ENCODE measurements around the gene ICAM1.
A peak's percentile ranks its signal among the peaks of the same experiment; 100 is the strongest.

The ICAM1 gene

DNA sequence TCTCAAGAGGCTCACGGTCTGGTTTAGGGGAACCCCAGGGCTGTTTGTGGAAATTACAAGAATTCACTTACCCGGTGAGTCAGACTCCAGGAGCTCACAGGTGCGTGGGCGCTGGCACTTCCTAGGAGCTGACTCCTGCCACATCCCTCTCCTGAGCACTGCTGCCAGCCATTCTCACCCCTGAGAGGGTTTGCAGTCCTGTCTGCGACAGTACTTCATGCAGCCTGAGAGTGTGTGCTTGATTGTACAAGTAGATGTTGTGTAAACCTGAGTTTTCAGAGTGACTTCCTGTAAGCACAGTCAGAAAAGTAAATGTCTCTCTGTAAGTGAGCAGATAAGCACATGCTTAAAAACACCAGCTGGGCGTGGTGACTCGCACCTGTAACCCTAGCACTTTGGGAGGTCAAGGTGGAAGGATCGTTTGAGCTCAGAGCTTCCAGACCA, 10.8 kb upstream of the ICAM1 start:
- no peaks in the 10 kb centered on the region for H3K9me3 ChIP-seq (ENCODE audit: insufficient read depth, low read depth, low read length)
- H3K36me3 ChIP-seq (ENCODE audit: insufficient read depth, low read depth, low read length), result peaks cover 27% of the 10 kb centered on the region
- no peak overlapping the region for H3K4me3 ChIP-seq (ENCODE audit: low read length)
- H3K4me1 ChIP-seq (ENCODE audit: insufficient read depth, low read length), result no peaks in the 10 kb centered on the region
- no peak overlapping the region for H3K9ac ChIP-seq (ENCODE audit: low read depth, low read length)
- H3K27me3 ChIP-seq (ENCODE audit: insufficient read depth, low read length), result no peaks in the 10 kb centered on the region
- no peak overlapping the region for H3K27ac ChIP-seq (ENCODE audit: low read length)

GRCh38 chr19:10262771-10263170, 8.1 kb upstream of the ICAM1 start:
- Histone ChIP-seq H3K4me3 (ENCODE audit: low read length) (no peak overlapping the region), H3K9ac (ENCODE audit: low read depth, low read length) (no peak overlapping the region), H3K9me3 (ENCODE audit: insufficient read depth, low read depth, low read length) (no peaks in the 10 kb centered on the region), H3K27ac (ENCODE audit: low read length) (no peak overlapping the region), H3K27me3 (ENCODE audit: insufficient read depth, low read length) (no peaks in the 10 kb centered on the region), H3K36me3 (ENCODE audit: insufficient read depth, low read depth, low read length) (peaks cover 10% of the 10 kb centered on the region), H3K4me1 (ENCODE audit: insufficient read depth, low read length) (no peaks in the 10 kb centered on the region)

DNA sequence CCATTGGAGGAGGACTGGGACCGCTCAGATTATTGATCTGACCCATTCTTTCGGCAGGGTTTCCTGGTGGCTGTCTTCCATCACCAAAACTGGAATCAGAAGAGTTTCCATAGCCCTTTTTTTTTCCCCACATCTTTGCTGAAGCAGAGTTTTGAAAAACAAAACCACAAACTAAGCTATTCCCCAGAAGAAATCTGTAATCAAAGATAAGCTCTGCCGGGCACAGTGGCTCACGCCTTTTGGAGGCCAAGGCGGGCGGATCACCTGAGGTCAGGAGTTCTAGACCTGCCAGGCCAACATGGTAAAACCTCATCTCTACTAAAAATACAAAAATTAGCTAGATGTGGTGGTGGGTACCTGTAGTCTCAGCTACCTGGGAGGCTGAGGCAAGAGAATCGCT, 4.2 kb upstream of the ICAM1 start:
- H3K36me3 ChIP-seq (ENCODE audit: insufficient read depth, low read depth, low read length), result no peaks in the 10 kb centered on the region
- no peak overlapping the region for H3K4me3 ChIP-seq (ENCODE audit: low read length)
- no peak overlapping the region for H3K9ac ChIP-seq (ENCODE audit: low read depth, low read length)
- H3K4me1 ChIP-seq (ENCODE audit: insufficient read depth, low read length), result no peaks in the 10 kb centered on the region; the same call in 1 of the 2 replicates
- peaks cover 29% of the 10 kb centered on the region for H3K27me3 ChIP-seq (ENCODE audit: insufficient read depth, low read length)
- H3K27ac ChIP-seq (ENCODE audit: low read length), result no peak overlapping the region
- H3K9me3 ChIP-seq (ENCODE audit: insufficient read depth, low read depth, low read length), result no peaks in the 10 kb centered on the region

- Histone ChIP-seq H3K27me3 (ENCODE audit: insufficient read depth, low read length) (peaks cover 43% of the 10 kb centered on the region), H3K36me3 (ENCODE audit: insufficient read depth, low read depth, low read length) (no peaks in the 10 kb centered on the region), H3K27ac (ENCODE audit: low read length) (no peak overlapping the region), H3K9me3 (ENCODE audit: insufficient read depth, low read depth, low read length) (no peaks in the 10 kb centered on the region), H3K4me1 (ENCODE audit: insufficient read depth, low read length) (no peaks in the 10 kb centered on the region; the same call in 1 of the 2 replicates), H3K4me3 (ENCODE audit: low read length) (no peak overlapping the region), H3K9ac (ENCODE audit: low read depth, low read length) (no peak overlapping the region)
Observed at GRCh38 chr19:10268071-10268470, 2.8 kb upstream of the ICAM1 start.

GRCh38 chr19:10269333-10270179, 1.4 kb upstream of the ICAM1 start:
- Histone ChIP-seq H3K27me3 (ENCODE audit: insufficient read depth, low read length) (peaks cover 43% of the 10 kb centered on the region), H3K9ac (ENCODE audit: low read depth, low read length) (no peak overlapping the region), H3K36me3 (ENCODE audit: insufficient read depth, low read depth, low read length) (no peaks in the 10 kb centered on the region), H3K4me3 (ENCODE audit: low read length) (peak overlapping the region; percentile 68; the same call in 1 of the 2 replicates), H3K9me3 (ENCODE audit: insufficient read depth, low read depth, low read length) (no peaks in the 10 kb centered on the region), H3K4me1 (ENCODE audit: insufficient read depth, low read length) (no peaks in the 10 kb centered on the region; the same call in 1 of the 2 replicates), H3K27ac (ENCODE audit: low read length) (no peak overlapping the region)

DNA sequence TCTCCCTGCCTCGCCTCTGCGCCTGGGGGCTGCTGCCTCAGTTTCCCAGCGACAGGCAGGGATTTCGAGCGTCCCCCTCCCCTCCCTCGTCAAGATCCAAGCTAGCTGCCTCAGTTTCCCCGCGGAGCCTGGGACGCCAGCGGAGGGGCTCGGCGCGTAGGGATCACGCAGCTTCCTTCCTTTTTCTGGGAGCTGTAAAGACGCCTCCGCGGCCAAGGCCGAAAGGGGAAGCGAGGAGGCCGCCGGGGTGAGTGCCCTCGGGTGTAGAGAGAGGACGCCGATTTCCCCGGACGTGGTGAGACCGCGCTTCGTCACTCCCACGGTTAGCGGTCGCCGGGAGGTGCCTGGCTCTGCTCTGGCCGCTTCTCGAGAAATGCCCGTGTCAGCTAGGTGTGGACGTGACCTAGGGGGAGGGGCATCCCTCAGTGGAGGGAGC, 722 bp upstream of the ICAM1 start:
- no peak overlapping the region for H3K27ac ChIP-seq (ENCODE audit: low read length)
- peaks cover 43% of the 10 kb centered on the region for H3K27me3 ChIP-seq (ENCODE audit: insufficient read depth, low read length)
- no peaks in the 10 kb centered on the region for H3K36me3 ChIP-seq (ENCODE audit: insufficient read depth, low read depth, low read length)
- no peaks in the 10 kb centered on the region; the same call in 1 of the 2 replicates for H3K4me1 ChIP-seq (ENCODE audit: insufficient read depth, low read length)
- H3K4me3 ChIP-seq (ENCODE audit: low read length), result peak overlapping the region; percentile 68
- H3K9ac ChIP-seq (ENCODE audit: low read depth, low read length), result peak overlapping the region; percentile 32; the same call in 1 of the 2 replicates
- no peaks in the 10 kb centered on the region for H3K9me3 ChIP-seq (ENCODE audit: insufficient read depth, low read depth, low read length)

GRCh38 chr19:10271543-10272086, 695 bp downstream of the ICAM1 start:
- Histone ChIP-seq H3K9me3 (ENCODE audit: insufficient read depth, low read depth, low read length) (no peaks in the 10 kb centered on the region), H3K4me3 (ENCODE audit: low read length) (peak overlapping the region; percentile 68; the same call in 1 of the 2 replicates), H3K9ac (ENCODE audit: low read depth, low read length) (no peak overlapping the region; the same call in 1 of the 2 replicates), H3K36me3 (ENCODE audit: insufficient read depth, low read depth, low read length) (no peaks in the 10 kb centered on the region), H3K4me1 (ENCODE audit: insufficient read depth, low read length) (no peaks in the 10 kb centered on the region; the same call in 1 of the 2 replicates), H3K27me3 (ENCODE audit: insufficient read depth, low read length) (peaks cover 43% of the 10 kb centered on the region), H3K27ac (ENCODE audit: low read length) (no peak overlapping the region)

GRCh38 chr19:10274589-10274988, 3.7 kb downstream of the ICAM1 start:
- Histone ChIP-seq H3K27ac (ENCODE audit: low read length) (no peak overlapping the region), H3K27me3 (ENCODE audit: insufficient read depth, low read length) (peaks cover 34% of the 10 kb centered on the region), H3K9ac (ENCODE audit: low read depth, low read length) (no peak overlapping the region), H3K4me3 (ENCODE audit: low read length) (no peak overlapping the region), H3K36me3 (ENCODE audit: insufficient read depth, low read depth, low read length) (no peaks in the 10 kb centered on the region), H3K9me3 (ENCODE audit: insufficient read depth, low read depth, low read length) (no peaks in the 10 kb centered on the region), H3K4me1 (ENCODE audit: insufficient read depth, low read length) (no peaks in the 10 kb centered on the region; the same call in 1 of the 2 replicates)

DNA sequence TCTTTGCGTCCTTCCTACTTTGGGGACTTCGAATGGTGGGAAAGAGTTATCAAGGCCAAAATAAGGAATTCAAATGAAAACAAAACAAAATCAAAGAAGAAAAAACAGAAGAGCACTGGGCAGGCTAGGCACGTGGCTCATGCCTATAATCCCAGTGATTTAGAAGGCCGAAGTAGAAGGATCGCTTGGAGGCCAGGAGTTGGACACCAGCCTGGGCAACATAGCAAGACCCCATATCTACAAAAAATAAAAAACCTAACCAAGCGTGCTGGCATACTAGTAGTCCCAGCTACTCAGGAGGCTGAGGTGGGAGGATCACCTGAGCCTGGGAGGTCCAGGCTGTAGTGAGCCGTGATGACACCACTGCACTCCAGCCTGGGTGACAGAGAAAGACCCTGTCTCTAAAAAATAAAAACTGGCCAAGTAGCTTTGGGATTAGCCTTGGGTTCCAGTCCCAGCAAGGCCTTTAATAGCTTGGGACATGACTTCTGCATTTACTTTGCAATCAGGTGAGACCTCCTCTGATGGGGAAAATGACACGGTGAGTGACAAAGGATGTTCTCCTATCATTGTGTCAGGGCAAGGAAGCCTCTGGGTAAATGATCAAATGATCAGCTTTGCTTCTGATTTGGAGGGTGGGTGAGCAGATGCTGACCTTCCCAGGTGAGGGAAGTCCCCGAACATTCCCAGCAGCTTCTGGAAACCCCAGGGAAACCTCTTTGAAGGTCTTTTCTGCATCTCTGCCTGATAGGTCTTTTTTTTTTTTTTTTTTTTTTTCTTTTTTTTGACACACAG, 7.1 kb downstream of the ICAM1 start:
- Histone ChIP-seq H3K4me3 (ENCODE audit: low read length) (no peak overlapping the region), H3K4me1 (ENCODE audit: insufficient read depth, low read length) (no peaks in the 10 kb centered on the region), H3K9ac (ENCODE audit: low read depth, low read length) (no peak overlapping the region), H3K9me3 (ENCODE audit: insufficient read depth, low read depth, low read length) (no peaks in the 10 kb centered on the region), H3K36me3 (ENCODE audit: insufficient read depth, low read depth, low read length) (no peaks in the 10 kb centered on the region), H3K27me3 (ENCODE audit: insufficient read depth, low read length) (0 out of 2 replicates have a peak, but pooled peaks cover under 1% of the 10 kb centered on the region), H3K27ac (ENCODE audit: low read length) (no peak overlapping the region)

- Histone ChIP-seq H3K36me3 (ENCODE audit: insufficient read depth, low read depth, low read length) (no peaks in the 10 kb centered on the region), H3K4me1 (ENCODE audit: insufficient read depth, low read length) (no peaks in the 10 kb centered on the region), H3K9me3 (ENCODE audit: insufficient read depth, low read depth, low read length) (no peaks in the 10 kb centered on the region), H3K27ac (ENCODE audit: low read length) (no peak overlapping the region), H3K9ac (ENCODE audit: low read depth, low read length) (no peak overlapping the region), H3K27me3 (ENCODE audit: insufficient read depth, low read length) (no peaks in the 10 kb centered on the region), H3K4me3 (ENCODE audit: low read length) (no peak overlapping the region)
Observed at GRCh38 chr19:10278935-10279334, 8.0 kb downstream of the ICAM1 start.

GRCh38 chr19:10279737-10280442, 9.0 kb downstream of the ICAM1 start:
- Histone ChIP-seq H3K9me3 (ENCODE audit: insufficient read depth, low read depth, low read length) (no peaks in the 10 kb centered on the region), H3K4me3 (ENCODE audit: low read length) (no peak overlapping the region), H3K27ac (ENCODE audit: low read length) (no peak overlapping the region), H3K27me3 (ENCODE audit: insufficient read depth, low read length) (no peaks in the 10 kb centered on the region), H3K9ac (ENCODE audit: low read depth, low read length) (no peak overlapping the region), H3K4me1 (ENCODE audit: insufficient read depth, low read length) (no peaks in the 10 kb centered on the region), H3K36me3 (ENCODE audit: insufficient read depth, low read depth, low read length) (no peaks in the 10 kb centered on the region)

Data from iPS-20b (cell line).